Measurements from ENCODE around the gene ALG11. TPM values are rescaled to one million over a fixed set of nuclear protein-coding genes. Genes with fewer than 3 reads are reported as not detected.

ALG11 gene
- total RNA-seq, 1 donor from 2014 or later = 34.0 TPM

GRCh38 chr13:51971520-51972426, 40.4 kb upstream of the ALG11 start:
- TF ChIP-seq CTCF (conservative IDR thresholded peaks at IDR 0.05) = no peak
- Mint-ChIP-seq H3K4me3 (no peak overlapping the region), H3K36me3 (ENCODE audit: low read depth) (no peaks in the 10 kb centered on the region), H3K27ac (ENCODE audit: unreplicated experiment) (peak overlapping the region; percentile 62), H3K4me1 (no peaks in the 10 kb centered on the region), H3K9me3 (no peaks in the 10 kb centered on the region), H3K27me3 (ENCODE audit: low read depth) (no peaks in the 10 kb centered on the region)
- no peak for DNase-seq (ENCODE audit: low read depth, low spot score)

- no peak for DNase-seq (ENCODE audit: low read depth, low spot score)
- H3K27ac Mint-ChIP-seq (ENCODE audit: unreplicated experiment) = no peak overlapping the region
- H3K9me3 Mint-ChIP-seq = no peaks in the 10 kb centered on the region
- no peaks in the 10 kb centered on the region for H3K36me3 Mint-ChIP-seq (ENCODE audit: low read depth)
- H3K4me3 Mint-ChIP-seq = no peak overlapping the region
- no peaks in the 10 kb centered on the region for H3K27me3 Mint-ChIP-seq (ENCODE audit: low read depth)
- no peak for TF ChIP-seq CTCF (conservative IDR thresholded peaks at IDR 0.05)
- H3K4me1 Mint-ChIP-seq = no peaks in the 10 kb centered on the region
Observed at GRCh38 chr13:51974482-51974881, 37.7 kb upstream of the ALG11 start.

GRCh38 chr13:51976423-51976822, 35.8 kb upstream of the ALG11 start:
- TF ChIP-seq CTCF (conservative IDR thresholded peaks at IDR 0.05) = no peak
- no peaks in the 10 kb centered on the region for H3K4me1 Mint-ChIP-seq
- DNase-seq (ENCODE audit: low read depth, low spot score) = no peak
- peaks cover 2% of the 10 kb centered on the region for H3K36me3 Mint-ChIP-seq (ENCODE audit: low read depth)
- H3K27me3 Mint-ChIP-seq (ENCODE audit: low read depth) = no peaks in the 10 kb centered on the region
- H3K27ac Mint-ChIP-seq (ENCODE audit: unreplicated experiment) = no peak overlapping the region
- no peaks in the 10 kb centered on the region for H3K9me3 Mint-ChIP-seq
- H3K4me3 Mint-ChIP-seq = no peak overlapping the region

- TF ChIP-seq CTCF (conservative IDR thresholded peaks at IDR 0.05) = no peak
- Mint-ChIP-seq H3K27me3 (ENCODE audit: low read depth) (no peaks in the 10 kb centered on the region), H3K4me3 (no peak overlapping the region), H3K27ac (ENCODE audit: unreplicated experiment) (no peak overlapping the region), H3K36me3 (ENCODE audit: low read depth) (peaks cover 3% of the 10 kb centered on the region), H3K4me1 (no peaks in the 10 kb centered on the region), H3K9me3 (no peaks in the 10 kb centered on the region)
- no peak for DNase-seq (ENCODE audit: low read depth, low spot score)
Observed at GRCh38 chr13:51976890-51977289, 35.3 kb upstream of the ALG11 start.

GRCh38 chr13:51977625-51978024, 34.6 kb upstream of the ALG11 start:
- H3K4me1 Mint-ChIP-seq = no peaks in the 10 kb centered on the region
- no peaks in the 10 kb centered on the region for H3K27me3 Mint-ChIP-seq (ENCODE audit: low read depth)
- TF ChIP-seq CTCF (conservative IDR thresholded peaks at IDR 0.05) = no peak
- no peak for DNase-seq (ENCODE audit: low read depth, low spot score)
- no peaks in the 10 kb centered on the region for H3K9me3 Mint-ChIP-seq
- H3K4me3 Mint-ChIP-seq = no peak overlapping the region
- H3K27ac Mint-ChIP-seq (ENCODE audit: unreplicated experiment) = no peak overlapping the region
- peaks cover 3% of the 10 kb centered on the region for H3K36me3 Mint-ChIP-seq (ENCODE audit: low read depth)
